OCI-LY1 (cell line): ENCODE results near the gene CORIN.

ENCODE experiments used
- H2AFZ ChIP-seq: fragments of 200-600 bp; sonication (generic), shearing (Covaris generic); 2 replicates; pipeline ENCODE4 v1.6.0; 2014; ENCODE audit warnings: antibody characterized with exemption, mild to moderate bottlenecking, low read length
- H3F3A ChIP-seq: fragments of 200-600 bp; sonication (generic), shearing (Covaris generic); 2 replicates; pipeline ENCODE4 v1.6.0; 2014; ENCODE audit warnings: mild to moderate bottlenecking, antibody characterized with exemption, low read length, moderate library complexity; ENCODE audit not compliant: insufficient read depth
- H3K27ac ChIP-seq: fragments of 200-600 bp; sonication (generic); 2 replicates; pipeline ENCODE4 v1.5.1; 2014; ENCODE audit warnings: low read length, mixed run types, mild to moderate bottlenecking, low read depth; ENCODE audit not compliant: poor library complexity, severe bottlenecking
- H3K27me3 ChIP-seq: fragments of 200-600 bp; sonication (generic); 2 replicates; pipeline ENCODE4 v1.6.0; 2014; ENCODE audit warnings: antibody characterized with exemption, mild to moderate bottlenecking, low read length, moderate library complexity; ENCODE audit not compliant: insufficient read depth
- H3K36me3 ChIP-seq: fragments of 200-600 bp; sonication (generic); 2 replicates; pipeline ENCODE4 v1.6.1; 2014; ENCODE audit warnings: mild to moderate bottlenecking, antibody characterized with exemption, low read length, moderate library complexity, mixed read lengths; ENCODE audit not compliant: insufficient read depth
- H3K4me1 ChIP-seq: fragments of 200-600 bp; sonication (generic); 2 replicates; pipeline ENCODE4 v1.5.1; 2014; ENCODE audit warnings: mild to moderate bottlenecking, low read length, moderate library complexity; ENCODE audit not compliant: insufficient read depth, severe bottlenecking
- H3K4me2 ChIP-seq: fragments of 200-600 bp; sonication (generic), shearing (Covaris generic); 2 replicates; pipeline ENCODE4 v1.6.1; 2014; ENCODE audit warnings: low read length
- H3K4me3 ChIP-seq: fragments of 200-600 bp; sonication (generic); 2 replicates; pipeline ENCODE4 v1.5.1; 2014; ENCODE audit warnings: low read length, low read depth, mild to moderate bottlenecking, mixed read lengths; ENCODE audit not compliant: poor library complexity, severe bottlenecking
- H3K79me2 ChIP-seq: fragments of 200-600 bp; shearing (Covaris generic); 2 replicates; pipeline ENCODE4 v1.6.1; 2016; ENCODE audit warnings: mixed run types, low read length, mixed read lengths; ENCODE audit not compliant: insufficient read depth
- H3K9ac ChIP-seq: fragments of 200-600 bp; sonication (generic), shearing (Covaris generic); 2 replicates; pipeline ENCODE4 v1.6.1; 2014; ENCODE audit warnings: mild to moderate bottlenecking, low read length, mixed read lengths
- H3K9me2 ChIP-seq: fragments of 200-600 bp; sonication (generic), shearing (Covaris generic); 2 replicates; pipeline ENCODE4 v1.6.1; 2014; ENCODE audit warnings: low read depth, mild to moderate bottlenecking, low read length, mixed read lengths
- H3K9me3 ChIP-seq: fragments of 200-600 bp; shearing (Covaris generic); 2 replicates; pipeline ENCODE4 v1.6.1; 2014; ENCODE audit warnings: low read length, mixed read lengths
- H4K20me1 ChIP-seq: fragments of 200-600 bp; sonication (generic), shearing (Covaris generic); 2 replicates; pipeline ENCODE4 v1.6.0; 2016; ENCODE audit warnings: mild to moderate bottlenecking, low read length; ENCODE audit not compliant: insufficient read depth
- EZH2 ChIP-seq: fragments of 200-600 bp; sonication (generic), shearing (Covaris generic); IDR thresholded peaks from 2 replicates; pipeline ENCODE4 v1.8.0; 2017; ENCODE audit warnings: borderline replicate concordance, mixed run types, mild to moderate bottlenecking, antibody characterized with exemption, low read length, moderate library complexity, mixed read lengths
- TF ChIP-seq, protein P1 (sequence below): fragments of 200-600 bp; sonication (generic), shearing (Covaris generic); IDR thresholded peaks from 2 replicates; pipeline ENCODE4 v1.5.1; 2017; ENCODE audit warnings: mild to moderate bottlenecking, antibody characterized with exemption, low read length, moderate library complexity, mixed read lengths

The CORIN gene

GRCh38 chr4:47863486-47863885 is 25.6 kb upstream of the CORIN start:
- no peak overlapping the region for H2AFZ ChIP-seq
- no peaks in the 10 kb centered on the region for H3K9me2 ChIP-seq
- no peaks in the 10 kb centered on the region for H3K4me1 ChIP-seq
- TF ChIP-seq, protein P1, sequence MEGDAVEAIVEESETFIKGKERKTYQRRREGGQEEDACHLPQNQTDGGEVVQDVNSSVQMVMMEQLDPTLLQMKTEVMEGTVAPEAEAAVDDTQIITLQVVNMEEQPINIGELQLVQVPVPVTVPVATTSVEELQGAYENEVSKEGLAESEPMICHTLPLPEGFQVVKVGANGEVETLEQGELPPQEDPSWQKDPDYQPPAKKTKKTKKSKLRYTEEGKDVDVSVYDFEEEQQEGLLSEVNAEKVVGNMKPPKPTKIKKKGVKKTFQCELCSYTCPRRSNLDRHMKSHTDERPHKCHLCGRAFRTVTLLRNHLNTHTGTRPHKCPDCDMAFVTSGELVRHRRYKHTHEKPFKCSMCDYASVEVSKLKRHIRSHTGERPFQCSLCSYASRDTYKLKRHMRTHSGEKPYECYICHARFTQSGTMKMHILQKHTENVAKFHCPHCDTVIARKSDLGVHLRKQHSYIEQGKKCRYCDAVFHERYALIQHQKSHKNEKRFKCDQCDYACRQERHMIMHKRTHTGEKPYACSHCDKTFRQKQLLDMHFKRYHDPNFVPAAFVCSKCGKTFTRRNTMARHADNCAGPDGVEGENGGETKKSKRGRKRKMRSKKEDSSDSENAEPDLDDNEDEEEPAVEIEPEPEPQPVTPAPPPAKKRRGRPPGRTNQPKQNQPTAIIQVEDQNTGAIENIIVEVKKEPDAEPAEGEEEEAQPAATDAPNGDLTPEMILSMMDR, result no peak
- no peak for TF ChIP-seq EZH2
- no peaks in the 10 kb centered on the region for H3K79me2 ChIP-seq
- no peak overlapping the region for H3K27ac ChIP-seq
- H3K4me2 ChIP-seq, result no peak overlapping the region
- no peak overlapping the region for H3K9ac ChIP-seq
- no peaks in the 10 kb centered on the region for H3K27me3 ChIP-seq
- H3K4me3 ChIP-seq, result no peak overlapping the region
- peaks cover 20% of the 10 kb centered on the region; the same call in 1 of the 2 replicates for H3K36me3 ChIP-seq
- H3F3A ChIP-seq, result no peaks in the 10 kb centered on the region
- no peaks in the 10 kb centered on the region for H4K20me1 ChIP-seq
- no peaks in the 10 kb centered on the region for H3K9me3 ChIP-seq

GRCh38 chr4:47862297-47862696 is 24.4 kb upstream of the CORIN start:
- Histone ChIP-seq H3K36me3 (peaks cover 17% of the 10 kb centered on the region; the same call in 1 of the 2 replicates), H3K79me2 (no peaks in the 10 kb centered on the region)

GRCh38 chr4:47860305-47860704 is 22.4 kb upstream of the CORIN start:
- Histone ChIP-seq H3K27me3 (no peaks in the 10 kb centered on the region), H3K9ac (no peak overlapping the region), H3K4me1 (no peaks in the 10 kb centered on the region), H3K79me2 (no peaks in the 10 kb centered on the region), H3K9me2 (no peaks in the 10 kb centered on the region), H4K20me1 (no peaks in the 10 kb centered on the region), H3K4me3 (no peak overlapping the region), H3K27ac (no peak overlapping the region), H3K36me3 (peaks cover 17% of the 10 kb centered on the region; the same call in 1 of the 2 replicates), H3K9me3 (no peaks in the 10 kb centered on the region), H3K4me2 (no peak overlapping the region), H3F3A (no peaks in the 10 kb centered on the region), H2AFZ (no peak overlapping the region)
- TF ChIP-seq, protein P1, result no peak
- no peak for TF ChIP-seq EZH2

More at GRCh38 chr4:47862297-47862696, 24.4 kb upstream of the CORIN start:
- Histone ChIP-seq H3K9ac (no peak overlapping the region), H3K4me1 (no peaks in the 10 kb centered on the region), H2AFZ (no peak overlapping the region), H3K4me3 (no peak overlapping the region), H3K9me3 (no peaks in the 10 kb centered on the region), H3K27me3 (no peaks in the 10 kb centered on the region), H3K4me2 (no peak overlapping the region), H4K20me1 (no peaks in the 10 kb centered on the region), H3K27ac (no peak overlapping the region), H3F3A (no peaks in the 10 kb centered on the region), H3K9me2 (no peaks in the 10 kb centered on the region)
- TF ChIP-seq, protein P1, result no peak
- TF ChIP-seq EZH2, result no peak
